ENCODE results near the gene SCNM1.
"Not testable (repeated sequence)": the region's sequence is repeated elsewhere in the genome, so short reads cannot be mapped to it uniquely, and the experiment has no call there.

The SCNM1 gene

DNA sequence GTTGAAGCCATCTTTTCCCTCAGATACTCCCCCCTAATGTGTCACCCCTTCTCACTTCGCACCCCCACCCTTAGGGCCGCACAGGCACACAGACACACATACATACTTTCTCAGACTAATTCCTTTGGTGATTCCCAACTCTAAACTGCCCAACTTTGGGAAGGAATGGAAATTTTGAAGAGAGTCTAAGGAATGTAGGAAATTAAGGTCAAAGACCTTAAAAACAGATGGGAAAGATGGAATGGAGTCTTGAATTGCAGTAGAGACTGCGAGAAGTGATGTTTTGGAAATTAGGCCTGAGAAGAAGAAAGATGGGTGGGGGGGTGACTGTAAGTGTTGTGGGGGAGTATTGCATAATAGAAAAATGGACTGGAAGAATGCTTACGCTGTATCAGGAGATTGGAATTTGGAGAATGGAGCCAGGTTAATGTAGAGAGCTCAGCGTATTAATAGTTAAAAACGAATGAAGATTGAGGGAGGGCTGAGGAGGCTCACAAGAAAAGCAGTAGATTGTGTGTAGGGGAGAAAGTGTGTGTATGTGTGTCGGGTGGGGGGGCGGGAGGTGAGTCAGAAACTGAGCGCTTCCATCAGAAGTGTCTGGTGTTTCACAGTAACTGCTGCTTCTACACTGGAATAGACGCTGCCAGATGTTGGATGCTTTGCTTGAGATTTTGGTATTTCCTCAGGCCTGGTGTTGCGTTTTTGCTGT is 34.1 kb downstream of the SCNM1 start:
- DNase-seq (ENCODE audit: low read depth): peak; percentile 83
- TF ChIP-seq, protein P1, sequence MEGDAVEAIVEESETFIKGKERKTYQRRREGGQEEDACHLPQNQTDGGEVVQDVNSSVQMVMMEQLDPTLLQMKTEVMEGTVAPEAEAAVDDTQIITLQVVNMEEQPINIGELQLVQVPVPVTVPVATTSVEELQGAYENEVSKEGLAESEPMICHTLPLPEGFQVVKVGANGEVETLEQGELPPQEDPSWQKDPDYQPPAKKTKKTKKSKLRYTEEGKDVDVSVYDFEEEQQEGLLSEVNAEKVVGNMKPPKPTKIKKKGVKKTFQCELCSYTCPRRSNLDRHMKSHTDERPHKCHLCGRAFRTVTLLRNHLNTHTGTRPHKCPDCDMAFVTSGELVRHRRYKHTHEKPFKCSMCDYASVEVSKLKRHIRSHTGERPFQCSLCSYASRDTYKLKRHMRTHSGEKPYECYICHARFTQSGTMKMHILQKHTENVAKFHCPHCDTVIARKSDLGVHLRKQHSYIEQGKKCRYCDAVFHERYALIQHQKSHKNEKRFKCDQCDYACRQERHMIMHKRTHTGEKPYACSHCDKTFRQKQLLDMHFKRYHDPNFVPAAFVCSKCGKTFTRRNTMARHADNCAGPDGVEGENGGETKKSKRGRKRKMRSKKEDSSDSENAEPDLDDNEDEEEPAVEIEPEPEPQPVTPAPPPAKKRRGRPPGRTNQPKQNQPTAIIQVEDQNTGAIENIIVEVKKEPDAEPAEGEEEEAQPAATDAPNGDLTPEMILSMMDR (IDR thresholded peaks at IDR 0.05; ENCODE audit: low read depth, low read length, missing control alignments): no peak
- H3K4me3 ChIP-seq (ENCODE audit: low read depth, low read length): peak overlapping the region; percentile 100
- in situ Hi-C loops (cut with HindIII; ENCODE audit: low sequenced_read_pairs): no loop called here

DNA sequence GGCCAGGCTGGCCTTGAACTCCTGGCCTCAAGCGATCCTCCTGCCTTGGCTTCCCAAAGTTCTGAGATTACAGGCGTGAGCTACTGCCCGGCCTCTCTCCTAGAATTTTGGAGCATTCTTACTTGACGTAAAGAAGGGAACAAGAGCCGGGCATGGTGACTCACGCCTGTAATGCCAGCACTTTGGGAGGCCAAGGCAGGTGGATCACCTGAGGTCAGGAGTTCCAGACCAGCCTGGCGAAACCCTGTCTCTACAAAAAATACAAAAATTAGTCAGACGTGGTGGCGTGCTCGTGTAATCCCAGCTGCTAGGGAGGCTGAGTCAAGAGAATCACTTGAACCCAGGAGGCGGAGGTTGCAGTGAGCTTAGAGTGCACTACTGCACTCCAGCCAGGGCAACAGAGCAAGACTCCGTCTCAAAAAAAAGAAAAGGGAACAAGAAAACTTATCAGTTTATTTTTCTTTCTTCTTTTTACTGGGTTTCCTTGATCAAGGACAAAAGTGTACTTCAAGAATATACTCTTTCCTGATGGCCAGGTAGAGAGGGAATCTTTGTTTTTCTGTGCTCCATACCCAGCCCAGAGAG is 39.5 kb downstream of the SCNM1 start:
- H3K4me3 ChIP-seq (ENCODE audit: low read depth, low read length); DNase-seq (ENCODE audit: low read depth); in situ Hi-C loops (cut with HindIII; ENCODE audit: low sequenced_read_pairs): not testable (repeated sequence)

DNA sequence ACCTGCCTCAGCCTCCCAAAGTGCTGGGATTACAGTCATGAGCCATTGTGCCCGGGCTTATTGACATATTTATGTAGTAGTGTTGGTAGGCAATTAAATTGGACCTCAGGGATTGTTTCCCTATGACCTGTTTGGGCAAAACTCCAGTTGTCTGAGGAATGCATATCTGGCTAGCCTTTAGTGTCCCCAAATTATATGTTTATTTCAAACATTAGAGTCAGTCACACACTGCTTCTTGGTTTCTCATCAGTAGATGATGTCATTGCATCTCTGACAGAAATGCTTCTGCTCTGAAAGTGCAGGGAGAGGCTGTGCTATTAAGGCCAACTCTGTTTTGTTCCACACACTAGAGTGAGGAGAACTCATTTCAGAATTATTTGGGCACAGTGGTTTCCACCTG is 44.9 kb downstream of the SCNM1 start:
- H3K4me3 ChIP-seq (ENCODE audit: low read depth, low read length): no peak overlapping the region
- TF ChIP-seq, protein P1 (IDR thresholded peaks at IDR 0.05; ENCODE audit: low read depth, low read length, missing control alignments): no peak
- in situ Hi-C loops (cut with HindIII; ENCODE audit: low sequenced_read_pairs): no loop called here
- DNase-seq (ENCODE audit: low read depth): no peak

DNA sequence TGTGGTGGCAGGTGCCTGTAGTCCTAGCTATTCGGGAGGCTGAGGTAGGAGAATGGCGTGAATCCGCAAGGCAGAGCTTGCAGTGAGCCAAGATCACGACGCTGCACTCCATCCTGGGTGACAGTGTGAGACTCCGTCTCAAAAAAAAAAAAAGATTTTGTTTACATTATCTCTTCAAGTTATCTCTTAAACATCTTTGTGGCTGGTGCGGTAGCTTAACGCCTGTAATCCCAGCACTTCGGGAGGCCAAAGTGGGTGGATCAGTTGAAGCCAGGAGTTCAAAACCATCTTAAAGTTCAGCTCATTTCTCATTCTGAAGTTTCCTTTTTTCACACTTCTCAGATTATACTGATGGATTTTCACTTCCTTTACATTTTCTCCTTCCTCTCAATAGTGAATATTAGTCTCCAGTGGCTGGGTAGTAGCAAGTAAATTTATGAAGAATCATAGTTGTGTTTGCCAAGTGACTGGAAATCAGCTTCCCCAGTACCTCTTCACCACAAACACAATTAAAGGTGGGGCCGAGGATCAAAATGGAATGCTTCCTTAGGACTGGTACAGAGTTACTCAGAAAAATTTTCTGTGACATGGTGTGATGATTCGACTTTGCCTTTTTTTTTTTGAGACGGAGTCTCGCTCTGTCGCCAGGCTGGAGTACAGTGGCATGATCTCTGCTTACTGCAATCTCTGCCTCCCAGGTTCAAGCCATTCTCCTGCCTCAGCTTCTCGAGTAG is 46.2 kb downstream of the SCNM1 start:
- no peak overlapping the region for H3K4me3 ChIP-seq (ENCODE audit: low read depth, low read length)
- in situ Hi-C loops (cut with HindIII; ENCODE audit: low sequenced_read_pairs): no loop called here
- TF ChIP-seq, protein P1 (IDR thresholded peaks at IDR 0.05; ENCODE audit: low read depth, low read length, missing control alignments): no peak
- DNase-seq (ENCODE audit: low read depth): no peak

DNA sequence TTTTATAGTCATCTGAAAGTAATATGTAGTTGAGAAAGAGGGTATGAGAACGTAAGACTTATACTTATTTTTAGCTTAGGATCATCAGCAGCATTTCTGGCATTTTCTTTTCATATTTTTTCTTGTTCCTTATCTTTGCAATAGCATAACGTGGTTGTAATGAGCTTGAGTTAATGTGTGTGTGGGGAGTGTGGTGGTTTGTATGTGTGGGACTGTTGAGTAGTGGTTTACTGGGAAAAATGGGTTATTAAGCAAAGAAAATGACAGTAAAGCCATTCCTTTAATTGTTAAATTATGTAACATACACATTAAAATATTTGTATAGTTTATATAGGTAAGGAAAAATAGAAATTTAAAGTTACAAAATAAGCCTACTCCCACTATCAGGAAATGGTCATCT is 47.6 kb downstream of the SCNM1 start:
- H3K4me3 ChIP-seq (ENCODE audit: low read depth, low read length): no peak overlapping the region
- in situ Hi-C loops (cut with HindIII; ENCODE audit: low sequenced_read_pairs): no loop called here
- TF ChIP-seq, protein P1 (IDR thresholded peaks at IDR 0.05; ENCODE audit: low read depth, low read length, missing control alignments): no peak

More for the DNA sequence above, 47.6 kb downstream of the SCNM1 start:
- DNase-seq (ENCODE audit: low read depth): no peak
